HG02678 (cell line): ENCODE results near the gene PROCA1.
A peak's percentile ranks its signal among the peaks of the same experiment; 100 is the strongest.

Source experiments
- ATAC-seq: cut with Tn5 transposase; IDR thresholded peaks from one replicate; pipeline ENCODE4 v1.9.1; 2021; ENCODE audit warnings: mild to moderate bottlenecking, moderate library complexity; ENCODE audit not compliant: unreplicated experiment

PROCA1 gene

GRCh38 chr17:28710861-28711722 lies 596 bp downstream of the PROCA1 start:
- ATAC-seq, result peak; percentile 87

- ATAC-seq, result no peak
Observed at GRCh38 chr17:28707339-28707720, 4.4 kb downstream of the PROCA1 start.

- ATAC-seq, result no peak
Observed at GRCh38 chr17:28706471-28707338, 5.0 kb downstream of the PROCA1 start.

- no peak for ATAC-seq
Observed at GRCh38 chr17:28705728-28706334, 5.9 kb downstream of the PROCA1 start.

- no peak for ATAC-seq
Observed at GRCh38 chr17:28705074-28705659, 6.5 kb downstream of the PROCA1 start.

GRCh38 chr17:28704219-28704858 lies 7.3 kb downstream of the PROCA1 start:
- ATAC-seq, result no peak

GRCh38 chr17:28703552-28704218 lies 8.0 kb downstream of the PROCA1 start:
- no peak for ATAC-seq

- ATAC-seq, result no peak
Observed at GRCh38 chr17:28702752-28703150, 8.9 kb downstream of the PROCA1 start.

- no peak for ATAC-seq
Observed at GRCh38 chr17:28702026-28702751, 9.5 kb downstream of the PROCA1 start.

- ATAC-seq, result no peak
Observed at GRCh38 chr17:28700830-28701492, 10.7 kb downstream of the PROCA1 start.

- ATAC-seq, result no peak
Observed at GRCh38 chr17:28700278-28700677, 11.4 kb downstream of the PROCA1 start.

GRCh38 chr17:28698253-28698941 lies 13.3 kb downstream of the PROCA1 start:
- no peak for ATAC-seq

GRCh38 chr17:28693869-28694268 lies 17.8 kb downstream of the PROCA1 start:
- ATAC-seq, result no peak

GRCh38 chr17:28689011-28689410 lies 22.7 kb downstream of the PROCA1 start:
- ATAC-seq, result no peak

- ATAC-seq, result no peak
Observed at GRCh38 chr17:28688481-28688880, 23.2 kb downstream of the PROCA1 start.

- ATAC-seq, result no peak
Observed at GRCh38 chr17:28686296-28686695, 25.4 kb downstream of the PROCA1 start.

- ATAC-seq, result no peak
Observed at GRCh38 chr17:28685366-28685765, 26.3 kb downstream of the PROCA1 start.

GRCh38 chr17:28684963-28685362 lies 26.7 kb downstream of the PROCA1 start:
- ATAC-seq, result no peak
